Adrenal gland (tissue), 5 donors: ENCODE results near the gene MNAT1.

Experiments
- CTCF ChIP-seq, 6 experiments: fragments of 450-650 bp in 4 of 6; fragments of 200-600 bp in 2 of 6; sonication (generic) in 1 of 6; IDR thresholded peaks; 1 replicate in 5 of 6; 2 replicates in 1 of 6; pipeline versions ENCODE4 v1.5.1 to v1.8.0; 2016 to 2021; ENCODE audit warnings: antibody characterized with exemption in 6 of 6, mild to moderate bottlenecking in 2 of 6, moderate library complexity in 1 of 6
- POLR2A ChIP-seq, 2 donors: fragments of 450-650 bp; IDR thresholded peaks; one replicate each; pipeline ENCODE4 v1.6.1; 2017; ENCODE audit warnings: antibody characterized with exemption in 2 of 2, mild to moderate bottlenecking in 2 of 2, moderate library complexity in 1 of 2
- donor health status: DM: no; HTN: no; CAD: no.

GRCh38 chr14:60989599-60989998 lies 255.0 kb downstream of the MNAT1 start:
- TF ChIP-seq CTCF (IDR thresholded peaks at IDR 0.05) (no peak), POLR2A (IDR thresholded peaks at IDR 0.05) (no peak)
